Measurements from ENCODE around the gene PARVG.

The PARVG gene

DNA sequence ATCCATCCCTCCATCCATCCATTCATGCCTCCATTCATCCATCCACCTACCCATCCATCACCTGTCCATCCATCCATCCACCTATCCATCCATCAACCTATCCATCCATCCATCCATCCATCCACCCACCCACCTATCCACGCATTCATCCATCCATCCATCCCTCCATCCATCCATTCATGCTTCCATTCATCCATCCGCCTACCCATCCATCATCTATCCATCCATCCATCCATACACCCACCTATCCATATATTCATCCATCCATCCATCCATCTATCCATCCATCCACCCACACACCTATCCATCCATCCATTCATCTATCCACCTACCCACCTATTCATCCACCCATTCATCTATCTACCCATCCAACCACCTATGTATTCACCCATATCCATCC is 13.8 kb downstream of the PARVG start:
- no peaks in the 10 kb centered on the region for H3K36me3 ChIP-seq (ENCODE audit: low read length)
- no peaks in the 10 kb centered on the region for H4K20me1 ChIP-seq (ENCODE audit: low read depth, low read length)
- H3K27me3 ChIP-seq (ENCODE audit: low read length) = no peaks in the 10 kb centered on the region
- H2AFZ ChIP-seq (ENCODE audit: low read depth, low read length, severe bottlenecking) = no peak overlapping the region
- no peaks in the 10 kb centered on the region for H3K79me2 ChIP-seq (ENCODE audit: insufficient read depth, low read length)
- H3K9me3 ChIP-seq (ENCODE audit: insufficient read depth, low read length) = no peaks in the 10 kb centered on the region
- no peaks in the 10 kb centered on the region for H3F3A ChIP-seq (ENCODE audit: insufficient read depth)
- no peak overlapping the region for H3K27ac ChIP-seq (ENCODE audit: low read depth, low read length)
- H3K9ac ChIP-seq (ENCODE audit: low read length) = no peak overlapping the region
- H3K9me2 ChIP-seq (replicated peaks; ENCODE audit: insufficient read depth, low read length) = no peaks in the 10 kb centered on the region
- no peak overlapping the region for H3K4me2 ChIP-seq (ENCODE audit: low read depth, low read length, poor library complexity, severe bottlenecking)
- TF ChIP-seq, protein P1, sequence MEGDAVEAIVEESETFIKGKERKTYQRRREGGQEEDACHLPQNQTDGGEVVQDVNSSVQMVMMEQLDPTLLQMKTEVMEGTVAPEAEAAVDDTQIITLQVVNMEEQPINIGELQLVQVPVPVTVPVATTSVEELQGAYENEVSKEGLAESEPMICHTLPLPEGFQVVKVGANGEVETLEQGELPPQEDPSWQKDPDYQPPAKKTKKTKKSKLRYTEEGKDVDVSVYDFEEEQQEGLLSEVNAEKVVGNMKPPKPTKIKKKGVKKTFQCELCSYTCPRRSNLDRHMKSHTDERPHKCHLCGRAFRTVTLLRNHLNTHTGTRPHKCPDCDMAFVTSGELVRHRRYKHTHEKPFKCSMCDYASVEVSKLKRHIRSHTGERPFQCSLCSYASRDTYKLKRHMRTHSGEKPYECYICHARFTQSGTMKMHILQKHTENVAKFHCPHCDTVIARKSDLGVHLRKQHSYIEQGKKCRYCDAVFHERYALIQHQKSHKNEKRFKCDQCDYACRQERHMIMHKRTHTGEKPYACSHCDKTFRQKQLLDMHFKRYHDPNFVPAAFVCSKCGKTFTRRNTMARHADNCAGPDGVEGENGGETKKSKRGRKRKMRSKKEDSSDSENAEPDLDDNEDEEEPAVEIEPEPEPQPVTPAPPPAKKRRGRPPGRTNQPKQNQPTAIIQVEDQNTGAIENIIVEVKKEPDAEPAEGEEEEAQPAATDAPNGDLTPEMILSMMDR (IDR thresholded peaks at IDR 0.05; ENCODE audit: insufficient read depth, low read length, poor library complexity, severe bottlenecking) = no peak
- TF ChIP-seq EZH2phosphoT487 (conservative IDR thresholded peaks at IDR 0.05; ENCODE audit: low read length) = no peak
- no peak overlapping the region for H3K4me3 ChIP-seq (ENCODE audit: insufficient read depth, low read length, poor library complexity, severe bottlenecking)

DNA sequence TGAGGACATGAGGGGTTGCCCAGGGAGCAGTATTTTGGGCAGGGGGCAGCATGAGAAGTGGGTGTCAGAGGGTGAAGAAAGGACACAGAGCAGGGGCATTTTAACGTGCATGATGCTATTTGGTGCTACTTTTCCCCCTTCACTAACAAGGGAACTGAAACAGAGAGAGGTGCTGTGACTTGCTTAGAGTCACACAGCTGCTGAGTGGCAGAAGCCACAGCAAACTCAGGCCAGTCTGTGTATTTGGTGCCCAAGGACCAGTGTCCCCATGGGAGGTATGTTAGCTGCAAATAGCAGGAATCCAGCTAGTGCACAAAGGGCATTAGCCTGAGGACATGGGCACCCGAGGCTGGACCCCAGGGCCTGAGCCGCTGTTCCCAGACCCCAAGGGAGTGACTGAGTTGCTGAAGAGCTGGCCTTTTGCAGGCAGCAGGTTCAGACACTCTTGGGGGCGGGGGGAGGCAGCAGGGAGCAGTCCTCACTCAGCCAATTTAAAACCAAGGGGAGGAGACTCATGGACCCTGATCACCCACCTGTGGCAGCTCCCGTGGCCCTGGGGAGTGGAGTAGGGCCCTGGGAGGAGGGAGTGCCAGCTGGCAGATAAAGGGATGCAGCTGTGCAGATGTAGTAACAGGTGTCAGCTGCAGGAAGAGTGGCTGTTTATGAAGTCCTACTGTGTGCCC is 14.6 kb downstream of the PARVG start:
- H3K9me3 ChIP-seq (ENCODE audit: insufficient read depth, low read length) = no peaks in the 10 kb centered on the region
- H3K27me3 ChIP-seq (ENCODE audit: low read length) = no peaks in the 10 kb centered on the region
- H3K27ac ChIP-seq (ENCODE audit: low read depth, low read length) = no peak overlapping the region
- H4K20me1 ChIP-seq (ENCODE audit: low read depth, low read length) = no peaks in the 10 kb centered on the region
- H3K36me3 ChIP-seq (ENCODE audit: low read length) = no peaks in the 10 kb centered on the region
- no peak overlapping the region for H3K4me2 ChIP-seq (ENCODE audit: low read depth, low read length, poor library complexity, severe bottlenecking)
- no peaks in the 10 kb centered on the region for H3K9me2 ChIP-seq (replicated peaks; ENCODE audit: insufficient read depth, low read length)
- no peaks in the 10 kb centered on the region for H3F3A ChIP-seq (ENCODE audit: insufficient read depth)
- H3K9ac ChIP-seq (ENCODE audit: low read length) = no peak overlapping the region
- TF ChIP-seq EZH2phosphoT487 (conservative IDR thresholded peaks at IDR 0.05; ENCODE audit: low read length) = no peak
- TF ChIP-seq, protein P1 (IDR thresholded peaks at IDR 0.05; ENCODE audit: insufficient read depth, low read length, poor library complexity, severe bottlenecking) = no peak
- H2AFZ ChIP-seq (ENCODE audit: low read depth, low read length, severe bottlenecking) = no peak overlapping the region
- no peaks in the 10 kb centered on the region for H3K79me2 ChIP-seq (ENCODE audit: insufficient read depth, low read length)
- H3K4me3 ChIP-seq (ENCODE audit: insufficient read depth, low read length, poor library complexity, severe bottlenecking) = no peak overlapping the region

DNA sequence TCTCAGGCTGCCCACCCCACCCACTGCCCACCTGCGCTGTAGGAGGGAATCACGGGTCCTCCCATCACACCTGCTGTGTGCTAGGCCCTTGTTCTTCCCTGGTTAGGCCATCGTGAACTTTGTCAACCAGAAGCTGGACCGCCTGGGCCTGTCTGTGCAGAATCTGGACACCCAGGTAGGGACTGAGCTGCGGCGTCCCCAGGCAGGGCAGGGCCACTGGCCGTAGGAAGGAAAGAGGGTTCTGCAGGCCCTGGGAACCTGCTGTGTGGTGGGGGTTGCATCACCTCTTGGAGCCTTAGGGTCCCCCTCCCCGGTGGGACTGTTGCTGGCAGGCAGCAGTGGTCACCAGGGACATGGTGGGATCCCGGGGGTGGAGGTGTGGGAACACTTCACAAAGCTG is 15.5 kb downstream of the PARVG start:
- no peaks in the 10 kb centered on the region for H4K20me1 ChIP-seq (ENCODE audit: low read depth, low read length)
- TF ChIP-seq, protein P1 (IDR thresholded peaks at IDR 0.05; ENCODE audit: insufficient read depth, low read length, poor library complexity, severe bottlenecking) = no peak
- no peak for TF ChIP-seq EZH2phosphoT487 (conservative IDR thresholded peaks at IDR 0.05; ENCODE audit: low read length)
- H3K9me3 ChIP-seq (ENCODE audit: insufficient read depth, low read length) = no peaks in the 10 kb centered on the region
- no peaks in the 10 kb centered on the region for H3K9me2 ChIP-seq (replicated peaks; ENCODE audit: insufficient read depth, low read length)
- no peak overlapping the region for H3K27ac ChIP-seq (ENCODE audit: low read depth, low read length)
- no peak overlapping the region for H3K4me3 ChIP-seq (ENCODE audit: insufficient read depth, low read length, poor library complexity, severe bottlenecking)
- H3K79me2 ChIP-seq (ENCODE audit: insufficient read depth, low read length) = no peaks in the 10 kb centered on the region
- no peaks in the 10 kb centered on the region for H3K36me3 ChIP-seq (ENCODE audit: low read length)
- H2AFZ ChIP-seq (ENCODE audit: low read depth, low read length, severe bottlenecking) = no peak overlapping the region
- H3K4me2 ChIP-seq (ENCODE audit: low read depth, low read length, poor library complexity, severe bottlenecking) = no peak overlapping the region
- H3K27me3 ChIP-seq (ENCODE audit: low read length) = no peaks in the 10 kb centered on the region
- no peak overlapping the region for H3K9ac ChIP-seq (ENCODE audit: low read length)
- no peaks in the 10 kb centered on the region for H3F3A ChIP-seq (ENCODE audit: insufficient read depth)

Measured in SU-DHL-6 (cell line).